OCI-LY1 (cell line): Measurements from ENCODE around the gene AAK1.

Experiments used
- H2AFZ ChIP-seq: fragments of 200-600 bp; sonication (generic), shearing (Covaris generic); 2 replicates; pipeline ENCODE4 v1.6.0; 2014; ENCODE audit warnings: antibody characterized with exemption, mild to moderate bottlenecking, low read length
- H3F3A ChIP-seq: fragments of 200-600 bp; sonication (generic), shearing (Covaris generic); 2 replicates; pipeline ENCODE4 v1.6.0; 2014; ENCODE audit warnings: mild to moderate bottlenecking, antibody characterized with exemption, low read length, moderate library complexity; ENCODE audit not compliant: insufficient read depth
- H3K27ac ChIP-seq: fragments of 200-600 bp; sonication (generic); 2 replicates; pipeline ENCODE4 v1.5.1; 2014; ENCODE audit warnings: low read length, mixed run types, mild to moderate bottlenecking, low read depth; ENCODE audit not compliant: poor library complexity, severe bottlenecking
- H3K27me3 ChIP-seq: fragments of 200-600 bp; sonication (generic); 2 replicates; pipeline ENCODE4 v1.6.0; 2014; ENCODE audit warnings: antibody characterized with exemption, mild to moderate bottlenecking, low read length, moderate library complexity; ENCODE audit not compliant: insufficient read depth
- H3K36me3 ChIP-seq: fragments of 200-600 bp; sonication (generic); 2 replicates; pipeline ENCODE4 v1.6.1; 2014; ENCODE audit warnings: mild to moderate bottlenecking, antibody characterized with exemption, low read length, moderate library complexity, mixed read lengths; ENCODE audit not compliant: insufficient read depth
- H3K4me1 ChIP-seq: fragments of 200-600 bp; sonication (generic); 2 replicates; pipeline ENCODE4 v1.5.1; 2014; ENCODE audit warnings: mild to moderate bottlenecking, low read length, moderate library complexity; ENCODE audit not compliant: insufficient read depth, severe bottlenecking
- H3K4me2 ChIP-seq: fragments of 200-600 bp; sonication (generic), shearing (Covaris generic); 2 replicates; pipeline ENCODE4 v1.6.1; 2014; ENCODE audit warnings: low read length
- H3K4me3 ChIP-seq: fragments of 200-600 bp; sonication (generic); 2 replicates; pipeline ENCODE4 v1.5.1; 2014; ENCODE audit warnings: low read length, low read depth, mild to moderate bottlenecking, mixed read lengths; ENCODE audit not compliant: poor library complexity, severe bottlenecking
- H3K79me2 ChIP-seq: fragments of 200-600 bp; shearing (Covaris generic); 2 replicates; pipeline ENCODE4 v1.6.1; 2016; ENCODE audit warnings: mixed run types, low read length, mixed read lengths; ENCODE audit not compliant: insufficient read depth
- H3K9ac ChIP-seq: fragments of 200-600 bp; sonication (generic), shearing (Covaris generic); 2 replicates; pipeline ENCODE4 v1.6.1; 2014; ENCODE audit warnings: mild to moderate bottlenecking, low read length, mixed read lengths
- H3K9me2 ChIP-seq: fragments of 200-600 bp; sonication (generic), shearing (Covaris generic); 2 replicates; pipeline ENCODE4 v1.6.1; 2014; ENCODE audit warnings: low read depth, mild to moderate bottlenecking, low read length, mixed read lengths
- H3K9me3 ChIP-seq: fragments of 200-600 bp; shearing (Covaris generic); 2 replicates; pipeline ENCODE4 v1.6.1; 2014; ENCODE audit warnings: low read length, mixed read lengths
- H4K20me1 ChIP-seq: fragments of 200-600 bp; sonication (generic), shearing (Covaris generic); 2 replicates; pipeline ENCODE4 v1.6.0; 2016; ENCODE audit warnings: mild to moderate bottlenecking, low read length; ENCODE audit not compliant: insufficient read depth
- EZH2 ChIP-seq: fragments of 200-600 bp; sonication (generic), shearing (Covaris generic); IDR thresholded peaks from 2 replicates; pipeline ENCODE4 v1.8.0; 2017; ENCODE audit warnings: borderline replicate concordance, mixed run types, mild to moderate bottlenecking, antibody characterized with exemption, low read length, moderate library complexity, mixed read lengths
- TF ChIP-seq, protein P1 (sequence below): fragments of 200-600 bp; sonication (generic), shearing (Covaris generic); IDR thresholded peaks from 2 replicates; pipeline ENCODE4 v1.5.1; 2017; ENCODE audit warnings: mild to moderate bottlenecking, antibody characterized with exemption, low read length, moderate library complexity, mixed read lengths

Gene AAK1

DNA sequence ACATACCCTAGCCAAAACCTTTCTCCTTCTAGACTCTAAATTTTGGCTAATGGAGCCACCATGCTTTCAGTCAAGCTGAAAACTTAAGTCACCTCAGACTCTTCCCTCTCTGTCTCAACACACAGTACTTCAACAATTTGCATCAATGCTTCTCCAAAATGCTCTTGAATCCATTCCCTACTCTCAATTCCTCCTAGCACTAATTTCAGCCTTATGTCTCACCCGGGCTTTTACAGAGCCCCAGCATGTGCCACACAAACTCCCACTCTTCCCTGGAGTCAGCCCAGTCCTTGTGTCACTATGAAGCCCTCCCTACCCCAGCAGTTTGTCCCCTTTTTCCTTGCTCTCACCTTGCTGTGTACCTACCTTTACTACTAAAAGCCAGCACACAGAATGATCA, 38.7 kb downstream of the AAK1 start:
- H4K20me1 ChIP-seq, result no peaks in the 10 kb centered on the region
- no peaks in the 10 kb centered on the region; the same call in 1 of the 2 replicates for H3K36me3 ChIP-seq
- TF ChIP-seq, protein P1, sequence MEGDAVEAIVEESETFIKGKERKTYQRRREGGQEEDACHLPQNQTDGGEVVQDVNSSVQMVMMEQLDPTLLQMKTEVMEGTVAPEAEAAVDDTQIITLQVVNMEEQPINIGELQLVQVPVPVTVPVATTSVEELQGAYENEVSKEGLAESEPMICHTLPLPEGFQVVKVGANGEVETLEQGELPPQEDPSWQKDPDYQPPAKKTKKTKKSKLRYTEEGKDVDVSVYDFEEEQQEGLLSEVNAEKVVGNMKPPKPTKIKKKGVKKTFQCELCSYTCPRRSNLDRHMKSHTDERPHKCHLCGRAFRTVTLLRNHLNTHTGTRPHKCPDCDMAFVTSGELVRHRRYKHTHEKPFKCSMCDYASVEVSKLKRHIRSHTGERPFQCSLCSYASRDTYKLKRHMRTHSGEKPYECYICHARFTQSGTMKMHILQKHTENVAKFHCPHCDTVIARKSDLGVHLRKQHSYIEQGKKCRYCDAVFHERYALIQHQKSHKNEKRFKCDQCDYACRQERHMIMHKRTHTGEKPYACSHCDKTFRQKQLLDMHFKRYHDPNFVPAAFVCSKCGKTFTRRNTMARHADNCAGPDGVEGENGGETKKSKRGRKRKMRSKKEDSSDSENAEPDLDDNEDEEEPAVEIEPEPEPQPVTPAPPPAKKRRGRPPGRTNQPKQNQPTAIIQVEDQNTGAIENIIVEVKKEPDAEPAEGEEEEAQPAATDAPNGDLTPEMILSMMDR, result no peak
- no peak for TF ChIP-seq EZH2
- no peak overlapping the region for H3K4me3 ChIP-seq
- H3K9me2 ChIP-seq, result no peaks in the 10 kb centered on the region
- H3F3A ChIP-seq, result no peaks in the 10 kb centered on the region
- no peak overlapping the region for H2AFZ ChIP-seq
- H3K9ac ChIP-seq, result no peak overlapping the region
- no peaks in the 10 kb centered on the region for H3K79me2 ChIP-seq
- 0 out of 2 replicates have a peak, but pooled peaks cover 2% of the 10 kb centered on the region for H3K9me3 ChIP-seq
- no peaks in the 10 kb centered on the region for H3K27me3 ChIP-seq
- no peak overlapping the region for H3K27ac ChIP-seq
- no peaks in the 10 kb centered on the region for H3K4me1 ChIP-seq
- H3K4me2 ChIP-seq, result no peak overlapping the region

DNA sequence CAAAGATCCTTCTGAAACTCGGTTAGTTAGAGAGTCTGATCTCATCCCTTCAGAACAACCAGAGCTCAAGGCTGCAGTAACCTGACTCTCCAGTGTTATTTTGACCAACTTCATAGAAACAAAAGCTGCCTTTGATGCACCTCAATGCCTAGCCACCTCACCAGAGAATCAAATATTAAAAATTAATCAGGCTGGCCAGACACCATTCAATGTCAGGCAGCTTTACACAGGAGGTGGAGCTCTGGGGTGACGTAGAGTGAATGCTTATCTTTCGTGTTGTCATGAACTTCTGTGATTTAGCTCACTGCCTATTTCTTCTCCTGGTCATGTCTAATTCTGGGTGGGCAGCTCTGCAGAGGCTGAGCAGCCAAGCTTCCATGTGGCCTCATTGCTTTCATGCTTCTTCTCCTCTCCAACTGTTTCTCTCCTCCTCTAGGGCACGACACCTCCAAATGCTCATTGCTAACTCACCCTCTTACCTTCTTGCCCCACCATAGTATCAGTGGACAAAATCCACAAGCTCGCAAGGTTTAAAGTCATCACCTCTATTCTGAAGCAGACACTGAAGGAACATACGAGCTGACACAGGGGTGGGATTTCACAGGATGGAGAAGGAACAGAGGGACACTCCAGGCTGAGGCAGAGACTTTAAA, 39.4 kb downstream of the AAK1 start:
- Histone ChIP-seq H3K79me2 (no peaks in the 10 kb centered on the region), H3K27ac (no peak overlapping the region)

DNA sequence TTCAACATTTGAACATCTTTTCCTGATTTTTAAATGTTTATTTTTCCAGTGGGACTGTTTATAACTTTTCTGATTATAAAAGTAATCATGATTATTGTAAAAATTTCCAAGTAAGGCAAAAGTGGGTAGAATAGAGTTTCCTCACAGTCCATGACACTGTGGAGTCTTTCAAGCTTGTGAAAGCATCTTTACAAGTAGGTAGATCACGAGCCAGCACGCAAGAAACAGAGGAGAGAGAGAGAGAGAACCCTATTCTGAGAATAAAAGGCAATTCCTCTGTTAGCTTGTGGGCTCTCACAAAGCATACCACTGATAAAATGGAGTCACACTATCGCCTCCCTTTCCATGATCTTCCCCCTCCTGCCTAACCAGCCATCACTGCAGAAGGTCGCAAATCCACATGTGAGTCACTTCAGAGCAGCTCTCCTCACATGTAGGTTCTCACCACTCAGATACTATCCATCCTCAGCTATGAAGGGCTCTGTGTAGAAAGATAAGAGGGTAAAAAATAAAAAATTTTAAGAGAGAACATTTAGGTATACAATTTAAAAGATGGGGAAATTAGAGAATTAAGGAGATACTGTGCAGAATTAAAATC, 40.3 kb downstream of the AAK1 start:
- H4K20me1 ChIP-seq, result no peaks in the 10 kb centered on the region
- no peak overlapping the region for H3K27ac ChIP-seq
- H2AFZ ChIP-seq, result no peak overlapping the region

More for the DNA sequence above, 39.4 kb downstream of the AAK1 start:
- no peaks in the 10 kb centered on the region for H3K27me3 ChIP-seq
- no peaks in the 10 kb centered on the region; the same call in 1 of the 2 replicates for H3K36me3 ChIP-seq
- H3K9ac ChIP-seq, result no peak overlapping the region
- H3K4me2 ChIP-seq, result no peak overlapping the region
- no peaks in the 10 kb centered on the region for H3F3A ChIP-seq
- no peak overlapping the region for H2AFZ ChIP-seq
- no peaks in the 10 kb centered on the region for H4K20me1 ChIP-seq
- no peak for TF ChIP-seq EZH2
- TF ChIP-seq, protein P1, result no peak
- H3K4me3 ChIP-seq, result no peak overlapping the region
- 0 out of 2 replicates have a peak, but pooled peaks cover 2% of the 10 kb centered on the region for H3K9me3 ChIP-seq
- H3K9me2 ChIP-seq, result no peaks in the 10 kb centered on the region
- H3K4me1 ChIP-seq, result no peaks in the 10 kb centered on the region

More for the DNA sequence above, 40.3 kb downstream of the AAK1 start:
- no peak overlapping the region for H3K4me3 ChIP-seq
- H3F3A ChIP-seq, result no peaks in the 10 kb centered on the region
- no peak overlapping the region for H3K9ac ChIP-seq
- H3K9me3 ChIP-seq, result 0 out of 2 replicates have a peak, but pooled peaks cover 2% of the 10 kb centered on the region
- H3K4me1 ChIP-seq, result no peaks in the 10 kb centered on the region
- H3K9me2 ChIP-seq, result no peaks in the 10 kb centered on the region
- no peaks in the 10 kb centered on the region for H3K79me2 ChIP-seq
- no peaks in the 10 kb centered on the region for H3K27me3 ChIP-seq
- H3K4me2 ChIP-seq, result no peak overlapping the region
- TF ChIP-seq EZH2, result no peak
- TF ChIP-seq, protein P1, result no peak
- H3K36me3 ChIP-seq, result no peaks in the 10 kb centered on the region; the same call in 1 of the 2 replicates
